SK-N-MC (cell line): ENCODE measurements around the gene PDS5B.

Experiments
- EZH2 ChIP-seq: fragments of 200-600 bp; sonication (generic); IDR thresholded peaks from one replicate; pipeline ENCODE4 v1.6.1; 2017; ENCODE audit warnings: antibody characterized with exemption
- POLR2AphosphoS5 ChIP-seq: IDR thresholded peaks from 2 replicates; pipeline ENCODE4 v1.6.1; 2012; ENCODE audit warnings: mild to moderate bottlenecking, low read depth, low read length, borderline replicate concordance

DNA sequence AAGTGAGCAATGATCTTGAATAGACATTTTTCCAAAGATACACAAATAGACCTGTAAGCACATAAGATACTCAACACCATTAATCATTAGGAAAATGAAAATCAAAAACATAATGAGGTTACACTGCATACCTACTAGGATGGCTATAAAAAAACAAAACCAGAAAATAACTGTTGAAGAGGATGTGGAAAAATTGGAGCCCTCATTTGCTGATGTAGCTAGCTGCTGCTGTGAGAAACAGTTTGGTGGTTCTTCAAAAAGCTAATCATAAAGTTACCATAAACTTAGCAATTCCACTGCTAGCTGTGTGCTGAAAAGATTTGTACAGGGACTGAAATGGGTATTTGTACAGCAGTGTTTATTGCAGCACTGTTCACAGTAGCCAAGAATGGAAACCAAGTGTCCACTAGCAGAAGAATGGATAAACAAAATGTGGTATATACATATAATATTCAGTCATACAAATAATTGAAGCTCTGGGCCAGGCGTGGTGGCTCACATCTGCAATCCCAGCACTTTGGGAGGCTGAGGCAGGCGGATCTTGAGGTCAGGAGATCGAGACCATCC, 46.2 kb downstream of the PDS5B start:
- TF ChIP-seq POLR2AphosphoS5 (no peak), EZH2 (no peak)
